ENCODE data around the gene IER2.
A peak's percentile ranks its signal among the peaks of the same experiment; 100 is the strongest.

GRCh38 chr19:13155472-13156359 is 5.5 kb downstream of the IER2 start:
- TF ChIP-seq BRCA1 (IDR thresholded peaks at IDR 0.05) (no peak), BRCA1 (CRISPR knock-in tag; IDR thresholded peaks at IDR 0.05) (no peak), CTCF (IDR thresholded peaks at IDR 0.05 in 2 of 3, conservative IDR thresholded peaks at IDR 0.05 in 1 of 3; ENCODE audit: insufficient read depth in 2 of 3, low read depth in 1 of 3, low read length in 3 of 3) (no peak), POLR2AphosphoS5 (IDR thresholded peaks at IDR 0.05; ENCODE audit: control insufficient read depth, insufficient read depth, low read depth, low read length) (peak; percentile 80), ATF3 (IDR thresholded peaks at IDR 0.05) (no peak), ATF3 (CRISPR knock-in tag; conservative IDR thresholded peaks at IDR 0.05) (0 out of 2 replicates have a peak, but pooled peaks have one; percentile 62), ZNF121 (CRISPR knock-in tag; conservative IDR thresholded peaks at IDR 0.05) (no peak), TEAD1 (CRISPR knock-in tag; IDR thresholded peaks at IDR 0.05) (0 out of 4 replicates have a peak, but pooled peaks of 1 of the 2 experiments have one; percentile 3), ZBTB34 (CRISPR knock-in tag; IDR thresholded peaks at IDR 0.05) (no peak), ZNF324 (CRISPR knock-in tag; IDR thresholded peaks at IDR 0.05) (no peak), KDM4B (IDR thresholded peaks at IDR 0.05; ENCODE audit: borderline replicate concordance in 2 of 2, low read depth in 1 of 2) (0 out of 4 replicates have a peak, but pooled peaks of 1 of the 2 experiments have one; percentile 54), PCBP1 (IDR thresholded peaks at IDR 0.05; ENCODE audit: low read depth, low read length, poor library complexity, severe bottlenecking) (peak; percentile 94), USF2 (CRISPR knock-in tag; IDR thresholded peaks at IDR 0.05) (no peak; the same call in 1 of the 2 replicates), NR3C1 (CRISPR knock-in tag; IDR thresholded peaks at IDR 0.05) (no peak), NR2F6 (CRISPR knock-in tag; IDR thresholded peaks at IDR 0.05) (no peak)
